DMS53 (cell line): Measurements from ENCODE around the gene TADA2B.

Experiments used
- DNase-seq: peaks from one replicate; lab custom pipeline; 2025; lab: John Stamatoyannopoulos, UW

TADA2B gene

GRCh38 chr4:7043284-7044136 is at the start of gene TADA2B:
Gene TADA2B, plus strand, starts transcription at chr4:7043372. Its CDS starts 208 bp downstream, at chr4:7043580.
- DNase-seq, result peak; percentile 84

- DNase-seq, result no peak
Observed at GRCh38 chr4:6996481-6996880, 46.7 kb upstream of the TADA2B start.

GRCh38 chr4:6999172-7000086 is 43.7 kb upstream of the TADA2B start:
- no peak for DNase-seq

GRCh38 chr4:7000421-7001176 is 42.6 kb upstream of the TADA2B start:
- DNase-seq, result no peak

GRCh38 chr4:7001271-7001670 is 41.9 kb upstream of the TADA2B start:
- no peak for DNase-seq

GRCh38 chr4:7002336-7002735 is 40.8 kb upstream of the TADA2B start:
- no peak for DNase-seq

- DNase-seq, result no peak
Observed at GRCh38 chr4:7003176-7003878, 39.8 kb upstream of the TADA2B start.

- DNase-seq, result no peak
Observed at GRCh38 chr4:7003879-7004240, 39.3 kb upstream of the TADA2B start.

- DNase-seq, result no peak
Observed at GRCh38 chr4:7004331-7004730, 38.8 kb upstream of the TADA2B start.

GRCh38 chr4:7005571-7005970 is 37.6 kb upstream of the TADA2B start:
- DNase-seq, result no peak

GRCh38 chr4:7006411-7006810 is 36.8 kb upstream of the TADA2B start:
- no peak for DNase-seq

GRCh38 chr4:7007142-7007907 is 35.8 kb upstream of the TADA2B start:
- no peak for DNase-seq

- peak; percentile 25 for DNase-seq
Observed at GRCh38 chr4:7007944-7008343, 35.2 kb upstream of the TADA2B start.

GRCh38 chr4:7009564-7009963 is 33.6 kb upstream of the TADA2B start:
- DNase-seq, result no peak

GRCh38 chr4:7013175-7013574 is 30.0 kb upstream of the TADA2B start:
- no peak for DNase-seq

- no peak for DNase-seq
Observed at GRCh38 chr4:7014815-7015214, 28.4 kb upstream of the TADA2B start.

GRCh38 chr4:7015383-7016035 is 27.7 kb upstream of the TADA2B start:
- DNase-seq, result no peak

- DNase-seq, result no peak
Observed at GRCh38 chr4:7016086-7016485, 27.1 kb upstream of the TADA2B start.

- no peak for DNase-seq
Observed at GRCh38 chr4:7016512-7016911, 26.7 kb upstream of the TADA2B start.

- DNase-seq, result no peak
Observed at GRCh38 chr4:7017446-7018048, 25.6 kb upstream of the TADA2B start.
